Astrocyte (in vitro differentiated cells and primary cell): ENCODE measurements around the gene NME3.

Experiments used
- CTCF ChIP-seq: IDR thresholded peaks from 2 replicates; pipeline ENCODE4 v1.5.1; 2011; ENCODE audit warnings: low read depth, mild to moderate bottlenecking, inconsistent platforms, low read length, moderate library complexity; ENCODE audit not compliant: insufficient read depth
- EZH2 ChIP-seq: IDR thresholded peaks from 2 replicates; pipeline ENCODE4 v1.6.1; 2012; ENCODE audit warnings: mild to moderate bottlenecking, low read length, inconsistent platforms; ENCODE audit not compliant: insufficient read depth

GRCh38 chr16:1726661-1727502 is 44.5 kb downstream of the NME3 start:
- no peak for TF ChIP-seq EZH2
- no peak for TF ChIP-seq CTCF
